Hematopoietic multipotent progenitor cell treated with erythropoietin and hydrocortisone succinate and interleukin-3 and kit ligand, for 17 days (in vitro differentiated cells): ENCODE measurements around the gene IGFBP2.

Experiments used
- DNase-seq: peaks from one replicate; pipeline ENCODE4 v3.0.0-alpha.2; 2015; ENCODE audit warnings: low spot score

IGFBP2 gene

DNA sequence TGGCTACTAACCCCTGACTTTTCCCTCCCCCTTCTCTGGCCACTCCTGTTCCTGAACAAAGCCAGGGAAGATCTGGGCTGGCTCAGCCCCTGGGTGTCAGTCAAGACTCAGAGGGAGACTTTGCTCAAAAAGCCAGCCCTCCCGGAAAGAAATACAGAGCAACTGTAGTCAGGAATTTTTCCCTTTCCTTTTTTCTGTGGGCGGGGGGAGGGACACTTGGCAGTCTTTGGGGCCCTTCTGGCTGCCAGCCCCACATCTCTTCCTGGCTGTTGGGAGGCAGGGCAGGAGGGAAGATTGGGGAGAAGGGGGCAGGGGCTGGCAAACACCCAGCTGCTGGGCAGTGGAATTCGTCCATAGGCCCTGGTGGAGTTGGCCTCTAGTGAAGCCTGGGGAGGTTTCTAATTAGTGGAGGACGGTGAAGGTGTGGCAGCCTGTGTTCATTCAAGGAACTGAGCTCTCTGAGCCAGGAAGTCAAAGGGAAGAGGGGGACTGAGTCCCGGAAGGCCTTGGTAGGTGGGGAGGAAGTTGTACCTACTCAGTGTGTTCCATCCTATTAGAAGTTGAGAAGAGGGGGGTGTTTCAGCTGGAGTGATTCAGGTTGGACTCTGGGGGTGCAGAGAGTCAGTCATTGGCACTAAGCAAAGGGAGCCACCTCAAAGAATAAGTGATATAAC is 10.9 kb downstream of the IGFBP2 start:
- DNase-seq, result no peak

- DNase-seq, result no peak
Measured at GRCh38 chr2:216644842-216645635, 11.8 kb downstream of the IGFBP2 start.

- DNase-seq, result no peak
Measured at GRCh38 chr2:216645636-216645950, 12.4 kb downstream of the IGFBP2 start.

GRCh38 chr2:216646116-216646515 is 12.9 kb downstream of the IGFBP2 start:
- no peak for DNase-seq

- no peak for DNase-seq
Measured at GRCh38 chr2:216648105-216648504, 14.9 kb downstream of the IGFBP2 start.

DNA sequence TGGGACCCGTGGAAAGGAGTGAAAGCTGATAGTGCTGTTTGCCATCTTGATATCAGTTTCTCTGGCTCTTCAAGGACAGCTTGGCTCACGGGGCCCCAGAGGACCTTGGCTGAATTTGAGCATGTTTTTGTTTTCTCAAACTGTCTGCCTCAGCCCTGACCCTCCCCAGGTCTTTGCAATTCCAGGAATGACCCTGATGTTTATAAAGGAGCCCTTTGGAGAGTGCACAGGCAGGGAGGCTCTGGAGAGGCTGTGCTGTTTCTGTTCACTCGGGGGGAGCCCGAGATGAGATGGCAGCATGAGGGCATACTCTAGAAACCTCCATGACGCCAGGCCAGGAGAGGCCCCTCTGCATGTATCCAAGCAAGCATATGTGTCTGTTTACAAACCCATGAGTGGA is 16.4 kb downstream of the IGFBP2 start:
- DNase-seq, result no peak

- DNase-seq, result no peak
Measured at GRCh38 chr2:216650626-216651257, 17.5 kb downstream of the IGFBP2 start.

GRCh38 chr2:216651351-216651881 is 18.2 kb downstream of the IGFBP2 start:
- DNase-seq, result no peak

DNA sequence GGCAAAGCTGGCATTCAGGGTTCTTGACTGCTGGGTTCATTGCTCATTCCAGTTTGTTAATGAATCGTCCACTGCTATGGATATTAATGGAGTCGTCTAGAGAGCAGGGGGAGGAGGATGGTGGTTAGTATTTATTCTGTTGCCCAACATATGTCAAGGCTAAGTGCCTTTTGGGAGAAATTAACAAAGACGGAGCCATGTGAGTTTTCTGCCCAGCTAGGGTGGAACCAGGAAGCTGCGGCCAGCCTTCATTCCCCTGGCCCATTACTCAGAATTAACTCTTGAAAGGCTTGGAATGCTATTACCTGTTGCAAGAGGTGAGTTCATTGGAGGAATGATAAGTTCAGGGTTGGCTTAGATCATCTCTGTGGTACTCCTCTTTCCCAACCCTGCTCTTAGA is 19.3 kb downstream of the IGFBP2 start:
- DNase-seq, result no peak

- DNase-seq, result no peak
Measured at GRCh38 chr2:216653093-216653799, 20.0 kb downstream of the IGFBP2 start.

GRCh38 chr2:216653931-216654365 is 20.7 kb downstream of the IGFBP2 start:
- no peak for DNase-seq

- no peak for DNase-seq
Measured at GRCh38 chr2:216654528-216655052, 21.4 kb downstream of the IGFBP2 start.

DNA sequence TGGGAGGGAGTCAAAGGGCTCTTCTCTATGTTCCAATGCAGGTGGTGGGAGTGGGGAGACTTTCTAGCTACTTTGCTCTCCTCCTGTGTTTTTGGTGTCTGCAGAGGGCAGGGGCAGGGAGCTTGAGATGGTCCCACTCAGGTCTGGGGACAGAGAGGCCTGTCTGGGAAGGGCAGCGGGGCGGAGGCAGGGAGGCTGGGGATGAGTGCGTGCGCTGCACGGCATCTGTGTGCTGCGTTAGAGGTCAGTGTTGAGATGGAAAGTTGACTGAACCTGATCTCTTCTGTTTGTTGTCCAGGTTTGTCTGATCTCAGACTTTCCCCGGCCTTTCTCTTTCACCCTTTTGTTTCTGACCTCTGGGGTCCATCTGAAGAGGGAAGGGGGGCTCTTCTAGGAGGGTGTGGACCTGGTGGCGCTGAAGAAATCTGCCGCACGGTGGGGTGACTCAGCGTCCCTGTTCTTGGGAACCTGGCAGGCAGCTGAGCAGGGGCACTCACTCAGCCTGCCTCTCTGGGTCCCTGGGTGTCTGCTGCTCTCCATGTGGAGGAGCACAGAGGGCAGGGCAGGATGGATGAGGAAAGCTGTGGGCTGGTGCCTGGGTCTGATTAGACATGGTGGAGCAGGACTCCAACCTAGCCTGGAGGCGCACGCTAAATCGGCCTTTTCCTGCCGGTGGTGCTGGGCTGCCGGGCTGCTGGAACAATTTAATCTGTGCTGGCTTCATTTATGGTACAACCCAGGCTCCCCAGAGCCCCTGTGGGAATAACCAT is 24.1 kb downstream of the IGFBP2 start:
- DNase-seq, result no peak

- no peak for DNase-seq
Measured at GRCh38 chr2:216657980-216658379, 24.8 kb downstream of the IGFBP2 start.

DNA sequence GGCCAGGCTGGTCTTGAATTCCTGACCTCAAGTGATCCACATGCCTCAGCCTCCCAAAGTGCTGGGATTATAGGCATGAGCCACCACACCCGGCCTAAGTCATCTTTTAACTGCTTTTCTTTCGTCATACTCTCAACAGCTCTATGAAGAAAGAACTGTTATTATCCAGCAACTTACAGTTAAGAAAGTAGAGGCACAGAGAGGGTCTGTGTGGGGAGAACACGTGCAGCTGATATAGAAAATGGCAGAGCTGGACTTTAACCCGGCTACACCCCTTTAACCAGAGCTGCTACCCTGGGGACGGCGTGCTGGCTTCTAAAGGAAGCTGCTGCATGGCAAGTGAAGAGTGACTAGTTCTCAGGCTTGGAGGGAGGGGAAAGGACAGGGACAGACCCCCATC is 25.5 kb downstream of the IGFBP2 start:
- DNase-seq, result no peak

DNA sequence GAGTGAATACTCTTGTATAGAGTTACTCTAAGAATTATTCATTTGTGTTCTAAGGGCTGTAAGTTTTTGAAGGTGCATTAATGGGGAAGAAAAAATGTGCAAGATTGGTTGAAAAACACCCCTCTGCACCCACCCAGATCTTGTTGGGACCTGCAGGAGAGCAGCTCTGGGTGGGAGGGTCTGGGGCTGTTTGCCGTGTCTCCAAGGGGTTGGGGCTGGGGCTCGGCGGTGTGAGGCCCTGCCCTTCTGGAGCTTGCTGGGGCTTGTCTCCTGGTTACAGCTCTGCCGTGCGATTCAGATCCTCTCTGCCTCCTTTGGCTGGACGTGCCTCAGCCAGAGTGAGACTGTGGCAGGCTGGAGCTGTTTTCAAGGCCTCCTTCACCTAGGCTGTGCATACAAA is 26.1 kb downstream of the IGFBP2 start:
- DNase-seq, result no peak

GRCh38 chr2:216660496-216660895 is 27.3 kb downstream of the IGFBP2 start:
- DNase-seq, result no peak

GRCh38 chr2:216661051-216661450 is 27.8 kb downstream of the IGFBP2 start:
- no peak for DNase-seq

DNA sequence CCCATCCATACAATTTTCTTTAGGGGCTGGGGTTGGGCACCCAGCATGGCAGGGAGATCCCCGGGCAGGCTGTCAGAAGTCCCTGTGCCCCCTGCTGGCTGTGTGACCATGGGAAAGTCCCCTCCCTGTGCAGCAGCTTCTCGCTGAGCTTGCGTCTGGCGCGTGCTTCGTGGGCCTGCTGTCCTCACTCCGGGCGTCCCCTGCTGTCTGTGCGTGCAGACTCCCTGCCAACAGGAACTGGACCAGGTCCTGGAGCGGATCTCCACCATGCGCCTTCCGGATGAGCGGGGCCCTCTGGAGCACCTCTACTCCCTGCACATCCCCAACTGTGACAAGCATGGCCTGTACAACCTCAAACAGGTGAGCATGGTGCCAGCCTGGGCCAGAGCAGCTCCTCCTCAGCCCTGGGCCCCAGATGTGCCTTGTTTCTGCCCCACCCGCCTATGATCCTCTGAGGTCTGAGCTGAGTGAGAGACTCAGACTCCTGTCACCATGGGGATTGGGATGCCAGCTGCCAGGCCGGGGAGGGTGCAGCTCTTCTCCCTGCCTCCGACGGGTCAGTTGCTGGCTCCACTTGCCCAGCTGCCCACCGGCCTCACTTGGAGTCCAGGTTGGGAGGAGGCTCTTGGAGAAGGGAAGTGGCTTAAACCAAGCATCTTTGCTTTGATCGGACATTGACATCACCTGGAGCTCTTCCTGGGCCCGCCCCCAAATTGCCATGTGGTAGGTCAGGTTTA is 28.6 kb downstream of the IGFBP2 start:
- DNase-seq, result no peak

- no peak for DNase-seq
Measured at GRCh38 chr2:216663106-216663505, 29.9 kb downstream of the IGFBP2 start.

DNA sequence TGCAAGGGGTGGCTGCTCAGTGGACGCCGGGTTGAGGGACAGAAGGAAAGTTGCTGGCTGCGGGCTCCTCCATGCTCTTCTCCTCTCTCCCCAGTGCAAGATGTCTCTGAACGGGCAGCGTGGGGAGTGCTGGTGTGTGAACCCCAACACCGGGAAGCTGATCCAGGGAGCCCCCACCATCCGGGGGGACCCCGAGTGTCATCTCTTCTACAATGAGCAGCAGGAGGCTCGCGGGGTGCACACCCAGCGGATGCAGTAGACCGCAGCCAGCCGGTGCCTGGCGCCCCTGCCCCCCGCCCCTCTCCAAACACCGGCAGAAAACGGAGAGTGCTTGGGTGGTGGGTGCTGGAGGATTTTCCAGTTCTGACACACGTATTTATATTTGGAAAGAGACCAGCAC is 30.6 kb downstream of the IGFBP2 start:
- DNase-seq, result no peak
